CD4-positive, alpha-beta T cell treated with Interleukin-4 for 4 hours (primary cell): ENCODE results near the gene ASXL3.

Experiments
- DNase-seq: peaks from one replicate; pipeline ENCODE4 v3.0.0-alpha.2; 2020

Gene ASXL3

DNA sequence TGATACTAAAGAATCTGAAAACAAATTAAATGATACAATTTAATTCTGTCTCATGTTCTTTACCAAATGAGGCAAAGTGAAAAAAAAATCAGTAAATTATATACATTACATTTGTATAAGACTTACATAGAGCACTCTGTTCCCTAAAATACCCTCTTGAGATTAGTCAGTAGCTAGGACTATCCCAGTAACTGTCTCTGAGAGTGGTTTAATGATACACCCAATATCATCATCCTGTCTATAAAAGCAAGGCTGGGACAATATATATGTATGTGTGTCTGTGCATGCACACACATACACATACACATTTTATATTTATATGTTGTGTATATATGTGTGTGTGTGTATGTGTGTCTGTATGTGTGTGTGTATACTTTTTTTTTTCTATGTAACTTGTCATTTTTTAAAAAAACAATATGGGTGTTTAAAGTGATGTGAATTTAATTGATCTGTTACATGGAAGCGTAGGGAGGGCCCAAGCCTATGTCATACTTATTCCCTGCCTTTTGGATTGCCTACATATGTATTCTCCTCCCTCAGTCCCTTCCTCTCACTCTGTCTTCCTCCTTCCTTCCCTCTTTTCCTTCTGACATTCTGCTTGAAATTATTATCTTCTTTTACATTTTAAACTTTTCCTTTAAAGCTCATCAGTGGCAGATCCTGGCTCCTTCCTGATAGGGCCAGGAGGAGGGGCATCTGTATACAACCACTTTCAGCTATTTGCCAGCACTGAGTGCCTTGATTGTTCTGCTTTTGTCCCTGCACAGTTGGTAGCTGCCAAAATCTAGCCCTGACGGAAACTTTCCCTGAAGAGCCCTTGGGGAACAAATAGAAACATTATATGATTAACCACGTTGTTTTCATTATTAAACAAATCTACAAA is 6.8 kb downstream of the ASXL3 start:
- no peak for DNase-seq

DNA sequence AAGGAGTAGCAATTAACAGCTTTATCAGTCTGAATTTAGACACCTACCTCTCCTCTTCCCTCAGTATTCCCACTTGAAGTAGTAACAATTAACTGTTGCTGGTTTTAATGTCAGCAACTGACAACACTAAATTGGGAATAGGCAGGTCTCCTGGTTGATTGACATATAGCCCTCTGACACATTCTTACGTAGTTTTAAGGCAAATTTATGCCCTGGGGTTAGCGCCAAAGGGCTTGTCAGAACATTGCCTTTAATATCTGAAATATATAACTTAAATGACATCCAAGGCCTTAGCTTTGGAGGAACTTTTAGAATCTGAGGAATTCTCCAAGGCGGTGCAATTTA is 7.4 kb downstream of the ASXL3 start:
- DNase-seq, result no peak

DNA sequence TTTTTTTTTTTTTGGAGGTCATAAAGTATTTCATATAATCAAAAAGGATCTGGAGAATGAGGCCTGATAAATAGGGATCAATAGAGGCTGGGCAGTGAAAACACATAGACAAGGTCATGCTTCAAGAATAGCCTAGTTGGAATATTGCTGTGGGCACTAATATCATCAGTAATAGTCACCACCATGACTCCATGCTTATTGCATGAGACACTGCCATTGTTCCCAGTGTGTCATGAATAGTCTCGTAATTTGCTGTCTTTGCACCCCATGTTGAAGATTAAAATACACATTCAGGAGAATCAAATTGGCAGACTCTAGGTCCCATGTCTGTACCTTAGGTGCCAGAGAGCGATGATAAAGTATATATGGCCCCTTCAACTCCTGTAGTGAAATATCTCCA is 10.3 kb downstream of the ASXL3 start:
- no peak for DNase-seq

- DNase-seq, result no peak
Observed at GRCh38 chr18:33593261-33593660, 15.2 kb downstream of the ASXL3 start.

DNA sequence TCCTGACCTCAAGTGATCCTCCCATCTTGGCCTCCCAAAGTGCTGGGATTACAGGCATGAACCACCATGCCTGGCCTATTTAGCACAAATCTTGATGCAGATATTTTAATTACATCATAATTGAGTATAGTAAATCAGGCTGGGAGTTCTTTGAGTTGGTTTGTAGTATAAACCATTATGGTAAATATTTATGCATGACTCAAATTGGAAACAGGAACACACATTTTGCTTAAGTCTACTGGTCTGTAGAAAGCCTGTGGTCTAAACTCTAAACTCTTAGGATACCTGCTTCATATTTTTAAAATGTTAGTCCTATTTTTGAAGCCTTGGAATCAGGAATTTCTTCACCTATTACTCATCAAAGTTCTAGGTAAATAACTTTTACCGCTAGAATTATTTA is 16.8 kb downstream of the ASXL3 start:
- DNase-seq, result no peak

GRCh38 chr18:33596178-33596854 is 18.3 kb downstream of the ASXL3 start:
- no peak for DNase-seq

DNA sequence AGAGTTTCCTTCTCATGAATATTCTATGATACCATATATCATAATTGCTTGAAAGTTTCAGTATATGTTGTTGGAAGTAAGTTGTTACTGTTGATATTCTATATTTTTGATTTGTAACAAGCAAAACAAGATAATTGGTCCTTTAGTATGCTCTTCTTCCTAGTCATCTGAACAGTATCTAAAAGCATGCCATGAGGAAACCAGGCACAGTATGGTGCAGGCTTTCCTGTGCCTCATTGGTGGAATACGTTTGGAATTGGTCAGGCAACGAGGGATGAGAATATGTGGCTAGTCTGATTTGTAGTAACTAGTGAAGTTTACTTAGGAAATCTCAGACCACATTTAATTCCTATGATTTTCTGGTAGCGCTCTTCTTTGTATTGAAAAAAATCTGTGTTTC is 22.8 kb downstream of the ASXL3 start:
- no peak for DNase-seq

DNA sequence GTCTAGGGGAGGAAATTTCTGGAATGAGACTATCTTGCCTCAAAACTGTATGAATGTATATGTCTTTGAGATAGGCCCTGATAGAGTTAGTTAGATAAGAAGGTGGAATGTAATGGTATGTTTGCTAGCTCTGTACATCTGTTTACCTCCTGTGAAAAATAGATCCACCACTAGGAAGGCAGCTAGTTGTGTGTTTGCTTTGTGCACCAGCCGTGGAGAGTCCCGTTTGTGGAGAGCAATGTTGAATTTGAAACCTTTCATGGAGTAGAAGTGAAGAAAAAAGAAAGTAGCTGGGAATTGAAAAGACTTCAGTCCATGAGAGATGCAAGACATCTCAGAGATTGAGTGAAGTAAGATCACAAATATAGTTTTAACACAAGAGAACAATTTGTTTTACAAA is 25.4 kb downstream of the ASXL3 start:
- no peak for DNase-seq

DNA sequence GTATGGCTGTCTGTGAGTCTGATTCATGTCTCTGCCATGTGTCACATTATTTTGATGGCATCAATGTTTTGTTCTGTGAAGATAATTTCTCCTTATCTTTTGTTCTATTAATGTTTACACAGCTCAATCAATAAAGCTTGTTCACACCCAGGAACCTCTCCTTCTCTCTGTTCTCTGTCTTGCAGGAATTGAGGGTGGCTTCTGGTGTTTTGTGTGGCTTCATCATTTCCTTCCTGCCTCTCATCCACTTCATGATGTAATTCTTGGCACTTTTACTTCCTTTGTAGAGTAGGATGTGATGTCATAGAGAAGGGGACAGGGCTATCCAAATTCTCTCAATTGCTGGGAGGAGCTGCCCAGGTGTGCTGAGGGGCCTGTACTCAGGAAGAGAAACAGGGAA is 27.2 kb downstream of the ASXL3 start:
- DNase-seq, result no peak

GRCh38 chr18:33606621-33607020 is 28.6 kb downstream of the ASXL3 start:
- DNase-seq, result no peak

- no peak for DNase-seq
Observed at GRCh38 chr18:33611525-33612135, 33.6 kb downstream of the ASXL3 start.

DNA sequence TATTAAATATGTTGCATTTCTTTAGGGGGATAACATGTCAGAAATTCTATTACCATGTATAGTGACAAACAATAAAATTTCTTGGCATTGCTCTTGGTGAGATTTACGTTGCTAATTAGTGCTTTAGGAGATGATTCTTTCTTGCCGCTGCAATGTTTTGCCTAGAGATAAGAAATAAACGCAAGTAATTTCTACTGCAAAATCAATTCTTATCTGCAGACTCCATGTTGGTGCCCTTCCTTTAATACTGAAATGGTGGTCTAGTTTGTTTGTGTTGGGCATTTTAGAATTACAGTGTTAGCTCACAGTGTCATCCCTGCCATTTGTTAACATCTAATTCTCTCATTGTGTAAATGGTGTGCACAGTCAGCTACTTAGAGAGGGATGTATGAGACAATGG is 34.6 kb downstream of the ASXL3 start:
- no peak for DNase-seq

GRCh38 chr18:33616556-33616955 is 38.5 kb downstream of the ASXL3 start:
- no peak for DNase-seq

GRCh38 chr18:33627114-33627513 is 49.1 kb downstream of the ASXL3 start:
- no peak for DNase-seq

DNA sequence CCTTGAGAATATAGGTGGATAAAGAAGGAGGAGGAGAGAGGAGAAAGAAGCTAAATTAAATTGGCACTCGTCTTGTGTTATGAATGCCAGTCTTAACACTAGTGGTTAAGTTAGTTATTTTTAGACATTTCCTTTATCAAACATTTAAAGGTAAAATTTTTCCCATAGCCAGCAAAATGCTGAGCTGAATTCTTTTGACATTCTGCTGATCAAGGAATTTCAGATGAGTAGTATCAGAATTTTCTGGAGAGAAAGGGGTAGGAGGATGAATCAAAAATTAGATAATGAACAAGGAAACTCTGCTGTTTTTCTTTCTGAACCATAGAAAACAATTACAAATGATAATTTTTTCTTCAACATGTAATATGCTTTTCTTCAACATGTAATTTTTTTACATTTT is 52.5 kb downstream of the ASXL3 start:
- DNase-seq, result no peak

- DNase-seq, result no peak
Observed at GRCh38 chr18:33641141-33641540, 63.1 kb downstream of the ASXL3 start.

- no peak for DNase-seq
Observed at GRCh38 chr18:33644494-33644893, 66.5 kb downstream of the ASXL3 start.

- no peak for DNase-seq
Observed at GRCh38 chr18:33647365-33647764, 69.3 kb downstream of the ASXL3 start.

DNA sequence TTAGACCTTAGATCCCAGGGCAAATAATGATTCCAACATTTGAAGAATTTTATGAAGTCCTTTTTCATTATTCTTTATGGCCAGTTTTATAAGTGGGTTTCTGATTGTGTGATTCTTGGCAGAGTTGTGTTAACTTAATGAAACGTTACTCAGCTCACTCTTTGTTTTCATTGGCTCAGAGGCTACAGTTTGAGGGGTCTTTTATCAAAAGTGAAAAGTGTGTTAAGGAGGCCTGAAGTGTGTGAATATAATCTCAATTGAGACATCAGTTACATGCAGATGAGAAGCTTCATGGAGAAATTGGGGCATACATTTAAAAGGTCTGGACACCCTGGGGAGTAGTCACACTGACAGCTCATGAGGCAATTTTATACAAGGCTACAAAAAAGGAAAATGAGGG is 74.6 kb downstream of the ASXL3 start:
- no peak for DNase-seq

DNA sequence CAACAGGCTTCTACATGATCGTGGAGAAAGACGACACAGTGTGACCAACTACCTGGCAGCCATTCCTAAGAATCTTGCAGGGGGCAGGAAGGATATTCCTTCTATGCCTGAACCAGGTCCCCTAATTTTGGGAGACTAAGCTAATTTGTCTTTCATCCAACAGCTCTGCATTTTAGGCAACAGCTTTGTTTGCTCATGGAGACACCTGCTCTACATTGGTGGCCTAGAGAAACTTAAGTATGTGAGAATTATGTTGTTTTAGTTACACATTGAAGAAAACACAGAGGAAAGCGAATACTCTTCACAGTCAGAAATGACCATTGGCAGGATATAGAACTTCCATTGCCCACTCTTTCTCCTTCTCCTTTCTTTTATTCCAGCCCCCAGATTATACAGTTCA is 75.2 kb downstream of the ASXL3 start:
- no peak for DNase-seq

GRCh38 chr18:33656889-33657448 is 79.0 kb downstream of the ASXL3 start:
- no peak for DNase-seq

- no peak for DNase-seq
Observed at GRCh38 chr18:33660696-33661310, 82.8 kb downstream of the ASXL3 start.

- DNase-seq, result no peak
Observed at GRCh38 chr18:33664241-33664874, 86.3 kb downstream of the ASXL3 start.
